Fibroblast of the aortic adventitia (primary cell): Measurements from ENCODE around the gene TBC1D22A. TPM values are rescaled to one million over a fixed set of nuclear protein-coding genes. Genes with fewer than 3 reads are reported as not detected.
A peak's percentile ranks its signal among the peaks of the same experiment; 100 is the strongest.

Experiments
- DNase-seq: peaks from one replicate; pipeline ENCODE4 v3.0.0-alpha.2; 2010; ENCODE audit warnings: low read depth
- H3K4me3 ChIP-seq: 2 replicates; pipeline ENCODE4 v1.5.1; 2011; ENCODE audit warnings: low read depth, mild to moderate bottlenecking, control low read depth, low read length, moderate library complexity
- CTCF ChIP-seq: IDR thresholded peaks from 2 replicates; pipeline ENCODE4 v1.5.1; 2011; ENCODE audit warnings: mild to moderate bottlenecking, low read length, control low read depth, inconsistent platforms; ENCODE audit not compliant: insufficient read depth
- total RNA-seq: library from RNA; depleted of rRNA; stranded (reverse); fragments of >200 nt; gene quantifications from 2 replicates; pipeline ENCODE4 v1.2.3, GENCODE V29; 2012; ENCODE audit warnings: low replicate concordance

TBC1D22A gene
- total RNA-seq, 1 donor: 13.8 TPM

- no peak for DNase-seq
- TF ChIP-seq CTCF: no peak
- H3K4me3 ChIP-seq: no peak overlapping the region
Observed at GRCh38 chr22:46936378-46936903, 174.0 kb downstream of the TBC1D22A start.

- DNase-seq: no peak
- no peak overlapping the region for H3K4me3 ChIP-seq
- TF ChIP-seq CTCF: no peak
Observed at GRCh38 chr22:46937185-46937584, 174.7 kb downstream of the TBC1D22A start.

GRCh38 chr22:46937939-46938338, 175.5 kb downstream of the TBC1D22A start:
- no peak overlapping the region for H3K4me3 ChIP-seq
- DNase-seq: no peak
- TF ChIP-seq CTCF: no peak

- no peak for TF ChIP-seq CTCF
- no peak overlapping the region for H3K4me3 ChIP-seq
- peak; percentile 48 for DNase-seq
Observed at GRCh38 chr22:46941968-46942798, 179.7 kb downstream of the TBC1D22A start.

GRCh38 chr22:46942799-46943785, 180.6 kb downstream of the TBC1D22A start:
- H3K4me3 ChIP-seq: no peak overlapping the region
- no peak for DNase-seq
- no peak for TF ChIP-seq CTCF

GRCh38 chr22:46945481-46945880, 183.0 kb downstream of the TBC1D22A start:
- no peak overlapping the region for H3K4me3 ChIP-seq
- DNase-seq: no peak
- TF ChIP-seq CTCF: no peak
